SK-N-SH treated with all-trans-retinoic acid at 6 μM for 48 hours (cell line): ENCODE measurements around the gene VPS13A.

ENCODE experiments used
- ATAC-seq: fragments of 200-7000 bp; cut with Tn5 transposase; 3 replicates; pipeline ENCODE4 v1.9.1; 2020; ENCODE audit warnings: mild to moderate bottlenecking, moderate library complexity
- ARNTL ChIP-seq: fragments of 450-650 bp; formaldehyde crosslinking; IDR thresholded peaks from 2 replicates; pipeline ENCODE4 v1.5.0; 2020; ENCODE audit warnings: low read depth, mild to moderate bottlenecking, moderate library complexity, borderline replicate concordance
- BACH2 ChIP-seq: fragments of 250-450 bp; sonication (Bioruptor Pico); IDR thresholded peaks from 2 replicates; pipeline ENCODE4 v1.9.0; 2021; ENCODE audit warnings: mild to moderate bottlenecking, borderline replicate concordance
- CREB5 ChIP-seq: fragments of 250-450 bp; sonication (Bioruptor Pico); IDR thresholded peaks from 2 replicates; pipeline ENCODE4 v1.5.1; 2020; ENCODE audit warnings: low read depth, mild to moderate bottlenecking, moderate library complexity
- CSDC2 ChIP-seq: fragments of 250-450 bp; sonication (Bioruptor Pico); IDR thresholded peaks from 2 replicates; pipeline ENCODE4 v1.5.0; 2020; ENCODE audit warnings: mild to moderate bottlenecking, moderate library complexity
- CSRNP3 ChIP-seq: fragments of 250-450 bp; sonication (Bioruptor Pico); IDR thresholded peaks from 2 replicates; pipeline ENCODE4 v1.5.1; 2021; ENCODE audit warnings: mild to moderate bottlenecking, moderate library complexity
- ESRRG ChIP-seq: fragments of 250-450 bp; sonication (Bioruptor Pico); IDR thresholded peaks from 2 replicates; pipeline ENCODE4 v1.6.1; 2021; ENCODE audit warnings: mild to moderate bottlenecking
- GLIS3 ChIP-seq: fragments of 250-450 bp; sonication (Bioruptor Pico); IDR thresholded peaks from 2 replicates; pipeline ENCODE4 v1.5.0; 2020; ENCODE audit warnings: mild to moderate bottlenecking, moderate library complexity
- ISL1 ChIP-seq: fragments of 250-450 bp; sonication (Bioruptor Pico); IDR thresholded peaks from 2 replicates; pipeline ENCODE4 v2.1.2; 2022; ENCODE audit warnings: mild to moderate bottlenecking, moderate library complexity
- OSR1 ChIP-seq: fragments of 250-450 bp; sonication (Bioruptor Pico); IDR thresholded peaks from 2 replicates; pipeline ENCODE4 v1.8.0; 2022; ENCODE audit warnings: moderate library complexity, mild to moderate bottlenecking, inconsistent platforms
- PATZ1 ChIP-seq: fragments of 250-450 bp; sonication (Bioruptor Pico); IDR thresholded peaks from 2 replicates; pipeline ENCODE4 v1.8.0; 2020; ENCODE audit warnings: mild to moderate bottlenecking, moderate library complexity, borderline replicate concordance
- POU6F1 ChIP-seq: fragments of 250-450 bp; sonication (Bioruptor Pico); IDR thresholded peaks from 2 replicates; pipeline ENCODE4 v1.8.0; 2021; ENCODE audit warnings: low read depth, mild to moderate bottlenecking, moderate library complexity, borderline replicate concordance
- PPARA ChIP-seq: fragments of 250-450 bp; sonication (Bioruptor Pico); IDR thresholded peaks from 2 replicates; pipeline ENCODE4 v1.5.0; 2020; ENCODE audit warnings: mild to moderate bottlenecking, borderline replicate concordance
- RARB ChIP-seq: fragments of 250-450 bp; sonication (Bioruptor Pico); IDR thresholded peaks from 2 replicates; pipeline ENCODE4 v1.8.0; 2021; ENCODE audit warnings: mild to moderate bottlenecking, moderate library complexity
- SNAI2 ChIP-seq: fragments of 250-450 bp; sonication (Bioruptor Pico); IDR thresholded peaks from 2 replicates; pipeline ENCODE4 v1.5.0; 2020; ENCODE audit warnings: mild to moderate bottlenecking, moderate library complexity
- TCF4 ChIP-seq: fragments of 250-450 bp; sonication (Bioruptor Pico); IDR thresholded peaks from 2 replicates; pipeline ENCODE4 v1.8.0; 2021; ENCODE audit warnings: mild to moderate bottlenecking, moderate library complexity, borderline replicate concordance
- TOX ChIP-seq: fragments of 250-450 bp; sonication (Bioruptor Pico); IDR thresholded peaks from 2 replicates; pipeline ENCODE4 v1.8.0; 2021; ENCODE audit warnings: mild to moderate bottlenecking, moderate library complexity, borderline replicate concordance
- TSHZ2 ChIP-seq: fragments of 250-450 bp; sonication (Bioruptor Pico); IDR thresholded peaks from 2 replicates; pipeline ENCODE4 v1.5.0; 2020; ENCODE audit warnings: mild to moderate bottlenecking, moderate library complexity
- ZC3H10 ChIP-seq: fragments of 250-450 bp; sonication (Bioruptor Pico); IDR thresholded peaks from 2 replicates; pipeline ENCODE4 v1.5.1; 2021; ENCODE audit warnings: mild to moderate bottlenecking, moderate library complexity
- ZNF565 ChIP-seq: fragments of 450-650 bp; formaldehyde crosslinking; conservative IDR thresholded peaks from 2 replicates; pipeline ENCODE4 v1.5.0; 2020; ENCODE audit warnings: low read depth, mild to moderate bottlenecking, moderate library complexity
- ZNF70 ChIP-seq: fragments of 450-650 bp; formaldehyde crosslinking; IDR thresholded peaks from 2 replicates; pipeline ENCODE4 v1.5.0; 2020; ENCODE audit warnings: mild to moderate bottlenecking, moderate library complexity
- ZNF8 ChIP-seq: fragments of 450-650 bp; formaldehyde crosslinking; IDR thresholded peaks from 2 replicates; pipeline ENCODE4 v1.5.0; 2020; ENCODE audit warnings: mild to moderate bottlenecking, moderate library complexity

Gene VPS13A

GRCh38 chr9:77384406-77384805 is 207.1 kb downstream of the VPS13A start:
- no peak for ATAC-seq
- no peak for TF ChIP-seq ARNTL
- TF ChIP-seq ESRRG (CRISPR knock-in tag), result no peak
- TF ChIP-seq CREB5 (CRISPR knock-in tag), result no peak
- no peak for TF ChIP-seq RARB (CRISPR knock-in tag)
- no peak for TF ChIP-seq GLIS3
- no peak for TF ChIP-seq CSDC2 (CRISPR knock-in tag)
- no peak for TF ChIP-seq ISL1 (CRISPR knock-in tag)
- no peak for TF ChIP-seq PATZ1 (CRISPR knock-in tag)
- TF ChIP-seq POU6F1, result no peak
- TF ChIP-seq ZNF70, result no peak
- TF ChIP-seq TOX, result no peak
- no peak for TF ChIP-seq ZNF8
- no peak for TF ChIP-seq TCF4
- no peak for TF ChIP-seq OSR1 (CRISPR knock-in tag)
- no peak for TF ChIP-seq ZNF565
- no peak for TF ChIP-seq TSHZ2 (CRISPR knock-in tag)

- TF ChIP-seq ISL1 (CRISPR knock-in tag) (no peak), CSRNP3 (CRISPR knock-in tag) (no peak), TSHZ2 (CRISPR knock-in tag) (no peak), PATZ1 (CRISPR knock-in tag) (no peak), OSR1 (CRISPR knock-in tag) (no peak), BACH2 (CRISPR knock-in tag) (no peak), TCF4 (no peak), POU6F1 (no peak), CSDC2 (CRISPR knock-in tag) (no peak), RARB (CRISPR knock-in tag) (no peak), PPARA (CRISPR knock-in tag) (no peak), ZNF565 (no peak), ZC3H10 (CRISPR knock-in tag) (no peak), ARNTL (no peak), SNAI2 (CRISPR knock-in tag) (no peak), TOX (no peak), ZNF70 (no peak), ZNF8 (no peak)
- ATAC-seq, result no peak
Observed at GRCh38 chr9:77386187-77386586, 208.9 kb downstream of the VPS13A start.
